IMR-90 (cell line): Measurements from ENCODE around the gene SEMA4D. TPM values are rescaled to one million over a fixed set of nuclear protein-coding genes. Genes with fewer than 3 reads are reported as not detected.

Experiments
- ATAC-seq: fragments of 200-7000 bp; cut with Tn5 transposase; 2 replicates; pipeline ENCODE4 v1.9.1; 2020; ENCODE audit warnings: low read depth, mild to moderate bottlenecking, moderate library complexity
- BruUV-seq: library from RNA; stranded (reverse); fragments of 400-500 nt; replicated peaks from 2 replicates; lab custom pipeline; 2021; lab: Mats Ljungman, UMichigan
- CTCF ChIA-PET: fragments of 300-600 bp; formaldehyde crosslinking; extraction: SDS; loops from one replicate; lab custom pipeline; 2021; ENCODE audit warnings: antibody characterized with exemption; lab: Yijun Ruan, JAX
- POLR2A ChIA-PET: fragments of 300-600 bp; sonication (Branson Sonifier 250); formaldehyde crosslinking; loops from one replicate; lab custom pipeline; 2022; ENCODE audit warnings: antibody characterized with exemption; ENCODE audit not compliant: unreplicated experiment; lab: Charles Lee
- DNase-seq: peaks from one replicate; pipeline ENCODE4 v3.0.0; 2013
- H2AFZ ChIP-seq: replicated peaks from 2 replicates; pipeline ENCODE3; 2013; ENCODE audit warnings: low read length, mild to moderate bottlenecking; ENCODE audit not compliant: poor library complexity
- H2AK5ac ChIP-seq: 2 replicates; pipeline ENCODE4 v1.6.1; 2013; ENCODE audit warnings: low read depth, low read length, inconsistent platforms
- H2AK9ac ChIP-seq: replicated peaks from 2 replicates; pipeline ENCODE3; 2013; ENCODE audit warnings: mild to moderate bottlenecking, low read depth, low read length, moderate library complexity; ENCODE audit not compliant: poor library complexity
- H2BK120ac ChIP-seq: 2 replicates; pipeline ENCODE4 v1.6.1; 2013; ENCODE audit warnings: low read depth, low read length, inconsistent platforms
- H2BK15ac ChIP-seq: 3 replicates; pipeline ENCODE4 v1.6.1; 2013; ENCODE audit warnings: low read depth, low read length, inconsistent platforms
- H2BK20ac ChIP-seq: 2 replicates; pipeline ENCODE4 v1.6.1; 2013; ENCODE audit warnings: low read depth, mild to moderate bottlenecking, inconsistent platforms, low read length, moderate library complexity
- H2BK5ac ChIP-seq: 2 replicates; pipeline ENCODE4 v1.6.1; 2013; ENCODE audit warnings: mild to moderate bottlenecking, low read depth, low read length, inconsistent platforms; ENCODE audit not compliant: poor library complexity, severe bottlenecking
- H3K14ac ChIP-seq: replicated peaks from 2 replicates; pipeline ENCODE4 v1.6.1; 2013; ENCODE audit warnings: low read depth, low read length, inconsistent platforms
- H3K18ac ChIP-seq: 2 replicates; pipeline ENCODE4 v1.6.1; 2013; ENCODE audit warnings: low read depth, low read length, control low read depth
- H3K23ac ChIP-seq: 2 replicates; pipeline ENCODE4 v1.6.1; 2013; ENCODE audit warnings: low read depth, low read length, inconsistent platforms
- H3K27ac ChIP-seq: 2 replicates; pipeline ENCODE4 v1.5.1; 2013; ENCODE audit warnings: mild to moderate bottlenecking, control low read depth, low read length; ENCODE audit not compliant: insufficient read depth
- H3K27me3 ChIP-seq: 2 replicates; pipeline ENCODE4 v1.6.1; 2013; ENCODE audit warnings: low read length; ENCODE audit not compliant: control insufficient read depth, insufficient read depth
- H3K36me3 ChIP-seq: 2 replicates; pipeline ENCODE4 v1.6.1; 2013; ENCODE audit warnings: low read length, mixed read lengths; ENCODE audit not compliant: control insufficient read depth, insufficient read depth
- H3K4ac ChIP-seq: 2 replicates; pipeline ENCODE4 v1.6.1; 2013; ENCODE audit warnings: low read depth, low read length, inconsistent platforms
- H3K4me1 ChIP-seq: 2 replicates; pipeline ENCODE4 v1.6.1; 2013; ENCODE audit warnings: low read length, mixed read lengths; ENCODE audit not compliant: control insufficient read depth, insufficient read depth
- H3K4me2 ChIP-seq: 2 replicates; pipeline ENCODE4 v1.6.1; 2013; ENCODE audit warnings: low read depth, mild to moderate bottlenecking, control low read depth, low read length, moderate library complexity
- H3K4me3 ChIP-seq: 2 replicates; pipeline ENCODE4 v1.5.1; 2013; ENCODE audit warnings: low read depth, mild to moderate bottlenecking, control low read depth, low read length, moderate library complexity; ENCODE audit not compliant: insufficient read depth
- H3K56ac ChIP-seq: 2 replicates; pipeline ENCODE4 v1.6.1; 2013; ENCODE audit warnings: low read length, inconsistent platforms; ENCODE audit not compliant: insufficient read depth; ENCODE audit errors: extremely low read depth
- H3K79me1 ChIP-seq, 2 experiments: 2 replicates each; pipeline ENCODE4 v1.6.1; 2013; ENCODE audit warnings: low read length in 2 of 2, inconsistent platforms in 1 of 2, low read depth in 1 of 2
- H3K9ac ChIP-seq: 2 replicates; pipeline ENCODE4 v1.6.1; 2013; ENCODE audit warnings: low read depth, low read length, control low read depth
- H3K9me1 ChIP-seq: 2 replicates; pipeline ENCODE4 v1.6.1; 2013; ENCODE audit warnings: low read length, inconsistent platforms; ENCODE audit not compliant: insufficient read depth
- H3K9me3 ChIP-seq: 2 replicates; pipeline ENCODE4 v1.6.1; 2013; ENCODE audit warnings: low read length; ENCODE audit not compliant: control insufficient read depth, insufficient read depth
- H4K20me1 ChIP-seq: 2 replicates; pipeline ENCODE4 v1.6.1; 2013; ENCODE audit warnings: low read length, inconsistent platforms; ENCODE audit not compliant: insufficient read depth
- H4K5ac ChIP-seq: 2 replicates; pipeline ENCODE4 v1.6.1; 2013; ENCODE audit warnings: mild to moderate bottlenecking, low read depth, low read length, control low read depth
- H4K8ac ChIP-seq, 2 experiments: 2 replicates each; pipeline ENCODE4 v1.6.1; 2013; ENCODE audit warnings: low read depth in 2 of 2, low read length in 2 of 2, control low read depth in 1 of 2, inconsistent platforms in 1 of 2
- H4K91ac ChIP-seq: 2 replicates; pipeline ENCODE4 v1.6.1; 2013; ENCODE audit warnings: low read depth, low read length, inconsistent platforms; ENCODE audit not compliant: insufficient read depth
- CHD1 ChIP-seq: IDR thresholded peaks from 2 replicates; pipeline ENCODE4 v1.6.1; 2012; ENCODE audit warnings: low read depth, low read length, improper control_type of control experiment
- CTCF ChIP-seq: conservative IDR thresholded peaks from 2 replicates; pipeline ENCODE4 v1.5.1; 2012; ENCODE audit warnings: mild to moderate bottlenecking, low read depth, low read length, improper control_type of control experiment
- MAZ ChIP-seq: IDR thresholded peaks from 2 replicates; pipeline ENCODE4 v1.6.1; 2012; ENCODE audit warnings: low read depth, mild to moderate bottlenecking, low read length, improper control_type of control experiment, moderate library complexity, borderline replicate concordance
- NFE2L2 ChIP-seq: fragments of 150-350 bp; IDR thresholded peaks from 2 replicates; pipeline ENCODE4 v1.6.1; 2016; ENCODE audit warnings: low read depth, mild to moderate bottlenecking, low read length
- RCOR1 ChIP-seq: IDR thresholded peaks from 2 replicates; pipeline ENCODE4 v1.6.1; 2012; ENCODE audit warnings: mild to moderate bottlenecking, low read length, improper control_type of control experiment; ENCODE audit not compliant: insufficient replicate concordance
- RFX5 ChIP-seq: IDR thresholded peaks from 2 replicates; pipeline ENCODE4 v1.8.0; 2012; ENCODE audit warnings: low read depth, mild to moderate bottlenecking, low read length, moderate library complexity
- SMC3 ChIP-seq: fragments of 150-350 bp; IDR thresholded peaks from 2 replicates; pipeline ENCODE4 v1.6.1; 2016; ENCODE audit warnings: low read depth, mild to moderate bottlenecking, antibody characterized with exemption, low read length, moderate library complexity
- WGBS, 2 experiments: methylation state at CpG; one replicate each; pipeline versions ENCODE4 v1.1.5 to v1.1.7; 2013; ENCODE audit warnings: missing lambda C conversion rate in 2 of 2; ENCODE audit not compliant: insufficient read length in 1 of 2; ENCODE audit errors: extremely low coverage in 2 of 2; 5-methylcytosine and 5-hydroxymethylcytosine counted together
- dilution Hi-C: fragments of 300-500 bp; cut with HindIII; formaldehyde crosslinking; loops from one replicate; pipeline ENCODE4 v1.14.3; 2018; ENCODE audit warnings: low sequenced_read_pairs; ENCODE audit not compliant: unreplicated experiment
- in situ Hi-C: fragments of 300-500 bp; cut with MboI; formaldehyde crosslinking; loops from 3 replicates; pipeline ENCODE4 v1.14.3; 2019; ENCODE audit warnings: low sequenced_read_pairs, inconsistent platforms, mixed read lengths
- intact Hi-C: fragments of 100-400 bp; cut with micrococcal nuclease; formaldehyde crosslinking; loops from 2 replicates; pipeline ENCODE4 v1.10.0; 2022
- polyA plus RNA-seq, 3 experiments: library from polyadenylated mRNA; depleted of rRNA; stranded (reverse); fragments of >200 nt; gene quantifications; 2 replicates each; pipeline ENCODE4 v1.2.3, GENCODE V29; 2012; ENCODE audit warnings: low replicate concordance in 1 of 3
- total RNA-seq: library from RNA; depleted of rRNA; stranded (reverse); fragments of >200 nt; gene quantifications from 2 replicates; pipeline ENCODE4 v1.2.3, GENCODE V29; 2012

SEMA4D gene
- total and polyA plus RNA-seq, 2 of the 4 experiments (the other 2 are of a cell fraction) = 0.90 to 1.5 TPM

GRCh38 chr9:89358985-89359384 lies 138.9 kb downstream of the SEMA4D start:
- ChIA-PET POLR2A (no interaction called here), CTCF (no interaction called here)
- Histone ChIP-seq H2BK120ac (no peak overlapping the region), H4K20me1 (no peaks in the 10 kb centered on the region; the same call in 1 of the 2 replicates), H3K23ac (no peak overlapping the region), H3K79me1 (peaks cover 0 to 8% of the 10 kb centered on the region in 2 experiments; a peak in 2 of 4 replicates), H4K91ac (no peak overlapping the region), H3K9me1 (no peaks in the 10 kb centered on the region; the same call in 1 of the 2 replicates), H3K14ac (no peak overlapping the region), H2AK9ac (no peak overlapping the region), H3K27me3 (no peaks in the 10 kb centered on the region), H4K8ac (no peak overlapping the region), H2BK5ac (no peak overlapping the region), H3K9ac (no peak overlapping the region), H2AK5ac (no peak overlapping the region), H3K18ac (no peak overlapping the region), H3K9me3 (no peaks in the 10 kb centered on the region), H3K56ac (no peak overlapping the region), H3K4me1 (no peaks in the 10 kb centered on the region), H2BK20ac (no peak overlapping the region), H3K4ac (no peak overlapping the region), H3K4me2 (no peak overlapping the region), H2AFZ (no peak overlapping the region), H4K5ac (no peak overlapping the region), H3K4me3 (no peak overlapping the region), H2BK15ac (no peak overlapping the region), H3K27ac (no peak overlapping the region), H3K36me3 (peaks cover 59% of the 10 kb centered on the region)
- intact Hi-C loops (no loop called here), dilution Hi-C loops (no loop called here), in situ Hi-C loops (no loop called here)
- ATAC-seq (no peak), DNase-seq (no peak)
- WGBS, 2 experiments = 100% methylated on average over 3 of the region's 4 CpGs; no CpG with 5 or more reads in 1 of the 2 experiments
- BruUV-seq = TSS peak; percentile 54
- TF ChIP-seq MAZ = no peak
- no peak for TF ChIP-seq CTCF
- no peak for TF ChIP-seq SMC3
- TF ChIP-seq NFE2L2 = no peak
- TF ChIP-seq RCOR1 = no peak
- TF ChIP-seq RFX5 = peak; percentile 70
- no peak for TF ChIP-seq CHD1
